SKM-1 treated with dmso at 0.1 percent for 144 hours (cell line): ENCODE results near the gene BCL6B.
"Not testable (repeated sequence)": the region's sequence is repeated elsewhere in the genome, so short reads cannot be mapped to it uniquely, and the experiment has no call there.

Source experiments
- DNase-seq: peaks from one replicate; lab custom pipeline; 2025; ENCODE audit not compliant: unreplicated experiment; lab: John Stamatoyannopoulos, UW

The BCL6B gene, protein sequence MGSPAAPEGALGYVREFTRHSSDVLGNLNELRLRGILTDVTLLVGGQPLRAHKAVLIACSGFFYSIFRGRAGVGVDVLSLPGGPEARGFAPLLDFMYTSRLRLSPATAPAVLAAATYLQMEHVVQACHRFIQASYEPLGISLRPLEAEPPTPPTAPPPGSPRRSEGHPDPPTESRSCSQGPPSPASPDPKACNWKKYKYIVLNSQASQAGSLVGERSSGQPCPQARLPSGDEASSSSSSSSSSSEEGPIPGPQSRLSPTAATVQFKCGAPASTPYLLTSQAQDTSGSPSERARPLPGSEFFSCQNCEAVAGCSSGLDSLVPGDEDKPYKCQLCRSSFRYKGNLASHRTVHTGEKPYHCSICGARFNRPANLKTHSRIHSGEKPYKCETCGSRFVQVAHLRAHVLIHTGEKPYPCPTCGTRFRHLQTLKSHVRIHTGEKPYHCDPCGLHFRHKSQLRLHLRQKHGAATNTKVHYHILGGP

GRCh38 chr17:7022781-7023571 lies at the start of gene BCL6B:
Gene BCL6B (plus strand): TSS chr17:7023050. CDS start chr17:7023672, 622 bp downstream.
- no peak for DNase-seq

DNA sequence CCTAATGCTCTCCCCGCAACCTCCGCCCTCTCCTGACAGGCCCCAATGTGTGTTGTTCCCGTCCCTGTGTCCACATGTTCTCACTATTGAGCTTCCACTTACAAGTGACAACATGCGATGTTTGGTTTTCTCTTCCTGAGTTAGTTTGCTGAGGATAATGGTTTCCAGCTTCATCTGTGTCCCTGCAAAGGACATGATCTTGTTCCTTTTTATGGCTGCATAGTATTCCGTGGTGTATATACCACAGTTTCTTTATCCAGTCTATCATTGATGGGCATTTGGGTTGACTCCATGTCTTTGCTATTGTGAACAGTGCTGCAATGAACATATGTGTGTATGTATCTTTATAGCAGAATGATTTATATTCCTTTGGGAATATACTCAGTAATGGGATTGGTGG lies 43.4 kb upstream of the BCL6B start:
- DNase-seq, result not testable (repeated sequence)

GRCh38 chr17:6981426-6981825 lies 41.4 kb upstream of the BCL6B start:
- no peak for DNase-seq

DNA sequence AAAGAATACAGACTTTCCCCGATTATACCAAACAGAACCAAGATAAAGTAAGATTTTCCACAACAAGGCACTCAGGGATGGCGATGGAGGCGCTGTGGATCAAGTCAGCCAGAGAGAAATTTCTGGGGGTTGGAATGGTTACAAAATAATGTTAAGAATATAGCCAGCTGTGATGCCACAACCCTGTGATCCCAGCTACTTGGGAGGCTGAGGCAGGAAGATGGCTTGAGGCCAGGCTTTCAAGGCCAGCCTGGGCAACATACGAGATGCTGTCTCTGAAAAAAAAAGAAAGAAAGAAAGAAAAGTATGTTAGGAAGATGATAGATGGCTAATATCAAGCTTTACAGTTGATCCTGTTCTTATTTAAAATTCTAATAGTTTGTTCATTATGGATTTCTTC lies 37.6 kb upstream of the BCL6B start:
- DNase-seq, result no peak

- no peak for DNase-seq
These were observed 36.2 kb upstream of the BCL6B start for GRCh38 chr17:6986676-6987075.

GRCh38 chr17:6989779-6990178 lies 33.1 kb upstream of the BCL6B start:
- no peak for DNase-seq

- not testable (repeated sequence) for DNase-seq
These were observed 29.2 kb upstream of the BCL6B start for GRCh38 chr17:6993613-6994056.

GRCh38 chr17:6994118-6994598 lies 28.7 kb upstream of the BCL6B start:
- DNase-seq, result no peak

DNA sequence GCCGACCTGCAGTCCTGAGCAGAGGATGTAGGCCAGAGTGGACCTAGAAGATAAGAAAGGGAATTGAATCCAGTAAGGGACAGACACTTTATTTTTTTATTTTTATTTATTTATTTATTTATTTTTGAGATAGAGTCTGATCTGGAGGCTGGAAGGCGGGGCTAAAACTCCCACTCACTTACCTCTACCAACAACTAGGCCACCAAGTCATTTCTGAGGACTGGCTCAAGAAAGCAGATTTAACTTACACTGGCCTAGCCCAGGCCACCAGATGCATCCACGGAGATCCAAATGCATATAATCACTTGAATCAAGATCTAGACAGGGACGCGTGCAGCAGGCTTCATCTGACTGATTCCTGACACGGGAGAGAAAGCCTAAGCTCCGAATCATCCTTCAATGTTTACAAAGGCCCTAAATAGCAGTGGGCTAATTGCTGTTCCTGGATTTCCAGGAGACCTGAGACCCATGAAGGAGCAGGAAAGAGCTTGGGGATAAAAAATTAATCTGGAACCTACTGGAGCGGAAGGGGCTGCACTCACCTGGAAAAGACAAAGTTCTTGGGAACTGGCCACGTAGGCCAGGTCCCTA lies 28.1 kb upstream of the BCL6B start:
- DNase-seq, result no peak

DNA sequence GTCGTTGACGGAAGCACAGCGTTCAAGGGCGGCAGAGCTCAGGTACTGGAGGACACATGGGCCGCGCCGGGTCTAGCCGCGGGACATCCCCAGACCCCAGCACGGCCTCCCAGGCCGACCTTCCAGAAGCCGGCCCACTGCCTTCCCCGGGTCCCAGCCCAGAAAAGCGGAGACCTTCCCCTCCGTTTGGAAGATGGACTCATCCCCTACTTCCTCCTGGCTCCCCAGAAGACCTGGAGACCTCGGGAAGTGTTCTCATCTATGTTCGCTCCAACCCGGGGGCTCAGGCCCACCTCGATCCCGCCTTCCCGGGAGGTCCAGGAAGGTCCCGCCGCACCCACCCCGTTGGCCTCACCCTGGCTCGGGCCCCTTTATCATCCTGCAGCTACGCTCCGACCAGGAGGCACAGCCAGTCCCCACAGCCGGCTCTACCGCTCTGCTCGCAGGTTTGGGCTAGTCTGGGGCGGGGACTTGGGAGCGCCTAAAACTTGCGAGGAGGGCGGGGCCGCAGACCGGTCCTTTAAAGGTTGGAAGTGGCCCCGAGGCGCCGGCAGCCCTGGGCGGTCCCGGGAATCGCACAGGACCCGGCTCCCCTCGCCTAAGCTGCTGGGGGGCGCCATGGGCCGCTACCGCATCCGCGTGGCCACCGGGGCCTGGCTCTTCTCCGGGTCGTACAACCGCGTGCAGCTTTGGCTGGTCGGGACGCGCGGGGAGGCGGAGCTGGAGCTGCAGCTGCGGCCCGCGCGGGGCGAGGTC lies 27.2 kb upstream of the BCL6B start, which contains the start of gene ALOX12:
TSS of gene ALOX12 (plus strand) at position 550 of the 756 bp plus-strand sequence. CDS start at position 619, 69 bp downstream.
- no peak for DNase-seq

DNA sequence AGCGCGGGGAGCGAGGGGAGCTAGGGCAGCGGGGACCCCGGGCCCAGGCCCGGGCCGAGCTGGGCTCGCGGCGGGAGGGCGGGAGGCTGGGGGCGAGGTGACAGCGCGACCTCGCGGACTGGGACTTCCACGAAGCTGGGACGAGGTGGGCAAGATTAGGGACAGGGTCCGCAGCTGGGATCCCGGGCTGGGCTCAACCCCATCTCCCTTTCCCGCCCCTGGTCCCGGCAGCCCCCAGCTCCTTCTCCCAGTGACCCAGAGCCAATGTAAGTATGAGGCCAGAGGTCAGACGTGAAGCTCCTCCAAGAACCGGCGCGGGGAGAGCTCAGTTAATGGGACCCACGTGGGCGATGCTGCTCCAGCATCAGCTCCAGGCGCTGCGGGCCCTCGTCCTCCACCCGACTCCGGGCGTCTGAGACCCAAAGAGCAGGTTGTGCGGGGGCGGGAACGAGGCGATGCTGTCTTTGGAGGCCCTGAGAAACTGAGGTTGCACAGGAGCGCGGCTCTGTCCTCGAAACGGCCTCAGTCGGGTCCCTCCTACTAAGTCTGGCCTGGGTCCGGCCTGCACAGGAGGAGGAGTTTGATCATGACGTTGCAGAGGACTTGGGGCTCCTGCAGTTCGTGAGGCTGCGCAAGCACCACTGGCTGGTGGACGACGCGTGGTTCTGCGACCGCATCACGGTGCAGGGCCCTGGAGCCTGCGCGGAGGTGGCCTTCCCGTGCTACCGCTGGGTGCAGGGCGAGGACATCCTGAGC lies 26.4 kb upstream of the BCL6B start:
- DNase-seq, result no peak

DNA sequence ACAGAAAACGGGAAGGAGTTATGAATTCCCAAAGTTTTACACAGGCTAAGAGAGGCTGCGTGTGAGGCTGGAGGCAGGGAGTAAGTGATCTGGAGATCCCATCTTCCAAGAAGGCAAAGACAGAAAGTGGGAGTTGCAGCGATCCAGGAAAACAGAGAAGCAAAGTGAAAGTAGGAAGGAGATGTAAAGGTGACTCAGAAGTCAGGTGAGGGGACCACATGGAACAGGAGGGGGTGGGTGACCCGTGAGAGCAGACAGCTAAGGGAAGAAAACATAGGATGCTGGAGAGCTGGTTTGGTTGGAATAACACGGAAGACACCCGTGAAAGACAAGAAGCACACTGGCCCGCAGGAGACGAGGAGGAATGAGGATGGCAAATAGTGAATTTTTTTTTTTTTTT lies 25.7 kb upstream of the BCL6B start:
- DNase-seq, result no peak

DNA sequence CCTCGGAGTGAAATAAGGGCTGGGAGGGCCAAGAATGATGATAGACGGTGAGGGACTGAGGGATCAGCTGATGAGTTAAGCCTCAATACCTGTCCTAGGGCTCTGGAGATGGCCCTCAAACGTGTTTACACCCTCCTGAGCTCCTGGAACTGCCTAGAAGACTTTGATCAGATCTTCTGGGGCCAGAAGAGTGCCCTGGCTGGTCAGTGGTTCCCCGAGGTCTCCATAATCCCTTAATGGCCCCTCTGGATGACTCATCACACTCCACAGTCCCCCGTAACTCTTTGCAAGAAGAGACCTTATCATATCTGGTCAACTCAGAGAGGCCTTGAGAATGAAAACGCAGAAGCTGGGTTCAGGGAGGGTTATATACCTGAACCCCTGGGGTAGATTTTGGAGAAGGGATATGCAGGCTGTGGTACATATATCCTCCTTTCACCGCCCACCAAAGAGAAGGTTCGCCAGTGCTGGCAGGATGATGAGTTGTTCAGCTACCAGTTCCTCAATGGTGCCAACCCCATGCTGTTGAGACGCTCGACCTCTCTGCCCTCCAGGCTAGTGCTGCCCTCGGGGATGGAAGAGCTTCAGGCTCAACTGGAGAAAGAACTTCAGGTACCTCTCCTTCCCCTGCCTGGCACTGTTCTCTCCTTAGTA lies 23.9 kb upstream of the BCL6B start:
- DNase-seq, result no peak

DNA sequence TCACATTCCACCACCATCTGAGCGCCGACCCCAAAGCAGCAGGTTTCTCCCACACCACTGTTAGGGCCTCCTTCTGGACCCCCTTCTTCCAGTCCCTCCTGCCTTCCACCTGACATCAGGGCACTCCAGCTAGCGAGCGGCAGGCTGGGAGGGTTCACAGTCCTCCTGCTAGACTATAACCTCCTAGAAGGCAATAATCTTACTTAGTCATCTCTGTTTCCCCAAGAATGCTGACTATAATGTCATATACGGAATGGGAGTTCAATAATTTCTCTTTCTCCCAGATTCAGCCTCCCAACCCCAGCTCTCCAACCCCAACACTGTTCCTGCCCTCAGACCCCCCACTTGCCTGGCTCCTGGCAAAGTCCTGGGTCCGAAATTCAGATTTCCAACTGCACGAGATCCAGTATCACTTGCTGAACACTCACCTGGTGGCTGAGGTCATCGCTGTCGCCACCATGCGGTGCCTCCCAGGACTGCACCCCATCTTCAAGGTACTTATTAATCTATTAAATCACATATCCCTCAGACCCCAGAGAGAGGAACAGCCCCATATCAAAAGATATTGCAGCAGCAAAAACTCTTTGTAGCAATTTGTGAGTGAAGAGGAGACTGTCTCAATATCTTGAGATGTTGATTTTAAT lies 21.4 kb upstream of the BCL6B start:
- peak; percentile 0 for DNase-seq

GRCh38 chr17:7002288-7003047 lies 20.4 kb upstream of the BCL6B start:
- DNase-seq, result no peak

GRCh38 chr17:7003745-7004144 lies 19.1 kb upstream of the BCL6B start:
- no peak for DNase-seq

DNA sequence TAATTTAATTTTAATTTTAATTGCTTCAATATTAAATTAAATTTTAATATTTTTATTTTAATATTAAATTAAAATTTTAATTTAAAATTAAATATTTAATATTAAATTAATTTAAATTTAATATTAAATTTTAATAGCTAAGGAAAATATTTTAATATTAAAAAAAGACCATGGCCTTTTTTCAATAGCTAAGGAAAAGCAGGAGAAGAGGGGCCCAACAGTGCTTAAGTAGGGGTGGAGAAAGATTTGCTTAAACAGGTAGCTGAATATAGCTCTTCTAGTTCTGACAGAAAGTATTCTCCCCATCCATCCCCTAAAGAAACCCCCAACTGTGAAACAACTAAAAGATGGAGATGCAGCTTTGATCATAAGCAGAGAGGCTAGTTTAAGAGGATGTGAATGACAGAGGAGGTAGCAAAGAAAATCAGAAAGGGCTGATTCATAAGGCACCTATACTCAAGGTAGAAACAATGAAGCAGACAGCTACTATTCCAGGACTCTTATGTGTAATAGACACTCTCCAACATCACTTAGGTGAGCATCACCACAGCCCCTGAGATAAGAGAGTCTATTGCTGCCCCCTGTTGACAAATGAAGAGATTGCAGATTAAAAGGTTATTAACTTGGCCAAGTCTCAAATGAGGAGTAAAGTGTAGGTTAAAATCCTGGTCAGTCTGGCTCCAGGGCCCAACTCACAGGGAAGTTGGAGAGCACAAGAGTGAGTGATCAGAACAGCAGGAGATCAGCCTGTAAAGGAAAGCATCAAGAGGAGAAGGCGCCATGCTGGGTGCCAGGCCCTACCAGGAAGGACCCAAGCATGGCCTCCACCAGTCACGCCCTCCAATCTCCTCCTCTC lies 18.2 kb upstream of the BCL6B start:
- peak; percentile 39 for DNase-seq
